Chondrocyte (in vitro differentiated cells): Measurements from ENCODE around the gene CTXN3. TPM values are rescaled to one million over a fixed set of nuclear protein-coding genes. Genes with fewer than 3 reads are reported as not detected.
A peak's percentile ranks its signal among the peaks of the same experiment; 100 is the strongest.

Experiments used
- DNase-seq: peaks from one replicate; pipeline ENCODE4 v3.0.0; 2021; ENCODE audit warnings: mixed read lengths, low spot score
- H3K27ac Mint-ChIP-seq: one replicate; pipeline ENCODE4 v1.8.0; 2021; ENCODE audit warnings: mild to moderate bottlenecking, moderate library complexity, mixed read lengths; ENCODE audit not compliant: unreplicated experiment
- H3K27me3 Mint-ChIP-seq: 2 replicates; pipeline ENCODE4 v1.8.0; 2021; ENCODE audit warnings: low read depth, mixed read lengths
- H3K36me3 Mint-ChIP-seq: 2 replicates; pipeline ENCODE4 v1.8.0; 2021; ENCODE audit warnings: low read depth, mixed read lengths
- H3K4me1 Mint-ChIP-seq: 2 replicates; pipeline ENCODE4 v1.8.0; 2021; ENCODE audit warnings: low read depth, mild to moderate bottlenecking, mixed read lengths
- H3K4me3 Mint-ChIP-seq: one replicate; pipeline ENCODE4 v1.8.0; 2021; ENCODE audit warnings: mild to moderate bottlenecking, moderate library complexity, mixed read lengths; ENCODE audit not compliant: unreplicated experiment
- H3K9me3 Mint-ChIP-seq: 2 replicates; pipeline ENCODE4 v1.8.0; 2021; ENCODE audit warnings: low read depth, mixed read lengths
- CTCF ChIP-seq: fragments of 200-600 bp; sonication (generic); IDR thresholded peaks from 2 replicates; pipeline ENCODE4 v1.5.0; 2021; ENCODE audit warnings: antibody characterized with exemption, mild to moderate bottlenecking, moderate library complexity
- total RNA-seq: library from RNA; stranded (reverse); gene quantifications from 3 replicates; pipeline ENCODE4 v1.2.1, GENCODE V29; 2021

CTXN3 gene
- total RNA-seq, 1 donor from 2014 or later: not detected

GRCh38 chr5:127664093-127664492, 15.2 kb downstream of the CTXN3 start:
- Mint-ChIP-seq H3K4me3 (no peak overlapping the region), H3K9me3 (no peaks in the 10 kb centered on the region), H3K27me3 (no peaks in the 10 kb centered on the region), H3K4me1 (peaks cover 44% of the 10 kb centered on the region), H3K36me3 (no peaks in the 10 kb centered on the region), H3K27ac (no peak overlapping the region)
- TF ChIP-seq CTCF: no peak
- DNase-seq: no peak

- H3K36me3 Mint-ChIP-seq: no peaks in the 10 kb centered on the region
- H3K4me1 Mint-ChIP-seq: peaks cover 32% of the 10 kb centered on the region
- H3K27ac Mint-ChIP-seq: peak overlapping the region; percentile 86
- TF ChIP-seq CTCF: no peak
- H3K4me3 Mint-ChIP-seq: no peak overlapping the region
- no peaks in the 10 kb centered on the region for H3K9me3 Mint-ChIP-seq
- no peaks in the 10 kb centered on the region for H3K27me3 Mint-ChIP-seq
- DNase-seq: no peak
Observed at GRCh38 chr5:127665641-127666040, 16.8 kb downstream of the CTXN3 start.

- Mint-ChIP-seq H3K36me3 (no peaks in the 10 kb centered on the region), H3K27me3 (no peaks in the 10 kb centered on the region), H3K27ac (peak overlapping the region; percentile 86), H3K4me1 (peaks cover 32% of the 10 kb centered on the region), H3K9me3 (no peaks in the 10 kb centered on the region), H3K4me3 (peak overlapping the region; percentile 21)
- DNase-seq: no peak
- no peak for TF ChIP-seq CTCF
Observed at GRCh38 chr5:127666043-127666716, 17.3 kb downstream of the CTXN3 start.

- no peak for TF ChIP-seq CTCF
- Mint-ChIP-seq H3K9me3 (no peaks in the 10 kb centered on the region), H3K36me3 (no peaks in the 10 kb centered on the region), H3K27me3 (no peaks in the 10 kb centered on the region), H3K4me1 (peaks cover 28% of the 10 kb centered on the region), H3K27ac (no peak overlapping the region), H3K4me3 (no peak overlapping the region)
- no peak for DNase-seq
Observed at GRCh38 chr5:127667926-127668325, 19.0 kb downstream of the CTXN3 start.

- peaks cover 4% of the 10 kb centered on the region for H3K36me3 Mint-ChIP-seq
- H3K9me3 Mint-ChIP-seq: peaks cover 8% of the 10 kb centered on the region
- DNase-seq: no peak
- H3K4me1 Mint-ChIP-seq: peaks cover 24% of the 10 kb centered on the region
- no peaks in the 10 kb centered on the region for H3K27me3 Mint-ChIP-seq
- no peak overlapping the region for H3K27ac Mint-ChIP-seq
- TF ChIP-seq CTCF: no peak
- H3K4me3 Mint-ChIP-seq: no peak overlapping the region
Observed at GRCh38 chr5:127671218-127671617, 22.3 kb downstream of the CTXN3 start.
